Skeletal muscle satellite cell (primary cell): ENCODE measurements around the gene KLHL29.

ENCODE experiments used
- H3K27me3 ChIP-seq: 2 replicates; pipeline ENCODE4 v1.7.0; 2013; ENCODE audit warnings: low read length; ENCODE audit not compliant: control insufficient read depth, insufficient read depth
- H3K36me3 ChIP-seq: 2 replicates; pipeline ENCODE4 v1.7.0; 2013; ENCODE audit warnings: mild to moderate bottlenecking, control low read depth, low read length; ENCODE audit not compliant: insufficient read depth
- H3K4me1 ChIP-seq: 2 replicates; pipeline ENCODE4 v1.7.0; 2013; ENCODE audit warnings: low read length; ENCODE audit not compliant: control insufficient read depth, insufficient read depth
- H3K4me2 ChIP-seq: 2 replicates; pipeline ENCODE4 v1.7.0; 2013; ENCODE audit warnings: mild to moderate bottlenecking, low read length
- H3K4me3 ChIP-seq: 2 replicates; pipeline ENCODE4 v1.7.0; 2013; ENCODE audit warnings: low read length
- H3K9ac ChIP-seq: 2 replicates; pipeline ENCODE4 v1.7.0; 2013; ENCODE audit warnings: mild to moderate bottlenecking, low read depth, low read length, moderate library complexity
- H3K9me3 ChIP-seq: replicated peaks from 2 replicates; pipeline ENCODE4 v1.7.0; 2013; ENCODE audit warnings: mild to moderate bottlenecking, control low read depth, low read length

Gene KLHL29

DNA sequence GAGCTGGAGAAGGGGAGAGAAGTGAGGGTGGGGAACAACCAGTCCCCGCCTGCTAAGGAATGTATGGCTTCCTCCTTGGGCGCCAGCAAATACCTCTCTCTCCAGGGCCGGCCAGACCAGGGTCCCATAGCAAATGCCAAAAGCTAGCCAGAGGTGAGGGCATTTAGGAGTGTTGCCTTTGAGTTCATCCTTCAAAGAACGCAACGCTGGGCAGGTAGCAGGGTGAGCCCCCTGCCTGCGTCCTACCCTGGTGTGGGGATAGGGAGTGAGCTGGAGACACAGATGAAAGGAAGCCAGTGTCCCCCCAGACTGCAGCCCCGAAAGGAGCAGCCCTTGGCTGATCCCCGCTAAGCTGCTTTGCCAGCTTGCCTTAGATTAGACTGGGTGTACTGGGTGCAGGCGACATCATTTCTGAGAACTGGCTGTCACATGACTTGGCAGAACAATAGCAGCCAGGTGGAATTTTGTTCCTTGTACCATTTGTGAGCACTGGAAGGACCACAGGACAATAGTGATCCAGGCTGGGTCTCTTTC is 40.4 kb downstream of the KLHL29 start:
- Histone ChIP-seq H3K4me3 (no peak overlapping the region), H3K9me3 (no peaks in the 10 kb centered on the region), H3K27me3 (no peaks in the 10 kb centered on the region), H3K4me1 (peaks cover 37% of the 10 kb centered on the region), H3K4me2 (no peak overlapping the region), H3K36me3 (no peaks in the 10 kb centered on the region), H3K9ac (no peak overlapping the region)

- Histone ChIP-seq H3K4me3 (no peak overlapping the region), H3K4me2 (peak overlapping the region; percentile 66), H3K9ac (peak overlapping the region; percentile 60), H3K27me3 (no peaks in the 10 kb centered on the region), H3K4me1 (peaks cover 40% of the 10 kb centered on the region), H3K9me3 (no peaks in the 10 kb centered on the region), H3K36me3 (no peaks in the 10 kb centered on the region)
These were observed 40.9 kb downstream of the KLHL29 start for GRCh38 chr2:23425885-23426262.

- Histone ChIP-seq H3K4me3 (no peak overlapping the region), H3K9me3 (no peaks in the 10 kb centered on the region), H3K27me3 (no peaks in the 10 kb centered on the region), H3K4me1 (peaks cover 40% of the 10 kb centered on the region), H3K36me3 (no peaks in the 10 kb centered on the region), H3K9ac (peak overlapping the region; percentile 60), H3K4me2 (peak overlapping the region; percentile 66)
These were observed 41.4 kb downstream of the KLHL29 start for GRCh38 chr2:23426263-23426905.

GRCh38 chr2:23427350-23427749 is 42.4 kb downstream of the KLHL29 start:
- Histone ChIP-seq H3K4me2 (no peak overlapping the region), H3K9me3 (no peaks in the 10 kb centered on the region), H3K4me1 (peaks cover 40% of the 10 kb centered on the region), H3K36me3 (no peaks in the 10 kb centered on the region), H3K27me3 (no peaks in the 10 kb centered on the region), H3K4me3 (no peak overlapping the region), H3K9ac (peak overlapping the region; percentile 60)

DNA sequence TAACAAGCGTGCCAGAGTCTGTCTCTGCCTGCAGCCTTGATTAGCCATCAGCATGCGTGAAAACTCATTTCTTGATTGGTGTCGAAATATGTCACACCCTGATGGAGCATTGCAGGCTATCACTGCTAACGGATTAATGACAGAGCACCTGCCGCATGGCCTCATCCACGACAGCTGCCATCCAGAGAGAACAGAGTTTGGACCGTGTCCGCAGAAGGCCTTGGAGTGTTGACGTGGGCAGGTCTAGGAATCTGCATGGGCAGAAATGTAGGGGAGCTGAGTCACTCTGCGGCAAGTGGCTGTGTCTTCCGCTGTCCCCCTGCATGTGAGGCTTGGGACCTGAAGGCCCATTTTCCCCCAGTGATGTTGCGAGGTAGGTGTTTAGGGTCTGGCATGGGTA is 43.0 kb downstream of the KLHL29 start:
- no peaks in the 10 kb centered on the region for H3K27me3 ChIP-seq
- no peaks in the 10 kb centered on the region for H3K36me3 ChIP-seq
- no peaks in the 10 kb centered on the region for H3K9me3 ChIP-seq
- H3K4me2 ChIP-seq = no peak overlapping the region
- H3K4me1 ChIP-seq = peaks cover 40% of the 10 kb centered on the region
- no peak overlapping the region for H3K4me3 ChIP-seq
- H3K9ac ChIP-seq = no peak overlapping the region

GRCh38 chr2:23429036-23429435 is 44.1 kb downstream of the KLHL29 start:
- Histone ChIP-seq H3K36me3 (no peaks in the 10 kb centered on the region), H3K27me3 (no peaks in the 10 kb centered on the region), H3K9me3 (no peaks in the 10 kb centered on the region), H3K4me1 (peaks cover 40% of the 10 kb centered on the region), H3K9ac (no peak overlapping the region), H3K4me2 (no peak overlapping the region), H3K4me3 (no peak overlapping the region)

DNA sequence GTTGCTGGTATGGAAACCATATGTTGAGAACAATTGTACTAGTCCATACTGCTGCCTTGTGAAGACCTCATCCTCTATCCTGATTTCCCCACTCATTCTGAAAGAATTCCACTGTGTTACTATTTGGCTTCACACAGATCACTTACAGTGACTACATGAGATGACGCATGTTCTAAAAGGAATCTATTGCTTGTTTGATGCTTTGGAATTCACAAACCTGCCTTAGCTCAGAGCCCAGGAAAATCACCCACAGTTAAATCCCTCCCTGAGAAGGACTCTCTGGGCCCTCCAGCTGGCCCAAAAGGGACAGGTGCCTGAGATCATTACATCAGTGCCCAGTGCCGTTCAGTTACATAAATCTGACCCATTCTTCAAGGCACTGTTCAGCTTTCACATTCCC is 45.3 kb downstream of the KLHL29 start:
- Histone ChIP-seq H3K9ac (peak overlapping the region; percentile 26), H3K4me1 (peaks cover 38% of the 10 kb centered on the region), H3K36me3 (no peaks in the 10 kb centered on the region)

DNA sequence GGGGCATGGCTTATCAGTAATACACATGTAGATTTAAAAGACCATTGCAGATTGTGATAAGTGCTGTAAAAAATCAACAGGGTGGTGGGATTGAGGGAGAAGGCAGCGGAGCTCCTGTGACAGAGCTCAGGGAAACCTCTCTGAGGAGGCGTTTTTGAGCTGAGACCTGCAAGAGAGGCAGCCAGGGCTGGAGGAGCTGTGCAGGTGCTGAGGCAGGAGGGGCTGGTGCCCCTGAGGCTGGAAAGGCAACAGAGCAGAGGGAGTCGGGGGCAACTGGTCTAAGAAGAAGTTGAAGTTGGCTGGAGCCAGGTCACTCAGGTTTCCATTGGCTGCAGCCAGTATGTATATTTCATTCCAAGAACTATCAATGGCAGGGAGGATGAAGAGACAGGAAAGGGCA is 47.6 kb downstream of the KLHL29 start:
- Histone ChIP-seq H3K4me1 (peaks cover 16% of the 10 kb centered on the region), H3K4me3 (no peak overlapping the region), H3K36me3 (no peaks in the 10 kb centered on the region), H3K9me3 (no peaks in the 10 kb centered on the region), H3K27me3 (no peaks in the 10 kb centered on the region), H3K9ac (no peak overlapping the region), H3K4me2 (no peak overlapping the region)

More for the DNA sequence above, 45.3 kb downstream of the KLHL29 start:
- H3K27me3 ChIP-seq = no peaks in the 10 kb centered on the region
- peak overlapping the region; percentile 12 for H3K4me2 ChIP-seq
- no peaks in the 10 kb centered on the region for H3K9me3 ChIP-seq
- no peak overlapping the region for H3K4me3 ChIP-seq

- Histone ChIP-seq H3K9ac (no peak overlapping the region), H3K4me3 (no peak overlapping the region), H3K27me3 (no peaks in the 10 kb centered on the region), H3K36me3 (no peaks in the 10 kb centered on the region), H3K9me3 (no peaks in the 10 kb centered on the region), H3K4me2 (no peak overlapping the region), H3K4me1 (peaks cover 10% of the 10 kb centered on the region)
These were observed 48.3 kb downstream of the KLHL29 start for GRCh38 chr2:23433282-23433681.

DNA sequence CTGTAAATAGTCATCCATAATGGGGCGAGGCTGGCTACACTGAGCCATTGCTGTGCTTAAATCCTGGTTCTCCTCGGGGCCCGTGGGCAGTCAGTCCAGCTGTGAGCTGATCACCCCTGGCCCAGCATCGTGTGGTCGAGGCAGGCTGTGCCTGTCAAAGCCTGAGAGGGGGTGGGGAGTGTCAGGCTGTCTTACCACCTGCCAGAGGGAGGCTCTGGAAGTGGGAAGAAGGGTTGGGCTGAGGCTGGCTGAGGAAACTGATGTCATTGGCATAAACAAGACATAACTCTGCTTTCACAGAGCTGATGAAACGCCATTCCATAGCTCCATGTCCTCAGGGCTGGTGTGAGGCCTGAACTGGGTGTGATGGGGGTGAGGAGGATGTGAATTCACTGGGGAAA is 49.7 kb downstream of the KLHL29 start:
- no peaks in the 10 kb centered on the region for H3K27me3 ChIP-seq
- H3K36me3 ChIP-seq = no peaks in the 10 kb centered on the region
- H3K4me2 ChIP-seq = no peak overlapping the region
- H3K9ac ChIP-seq = no peak overlapping the region
- H3K9me3 ChIP-seq = no peaks in the 10 kb centered on the region
- no peak overlapping the region for H3K4me3 ChIP-seq
- H3K4me1 ChIP-seq = peaks cover 9% of the 10 kb centered on the region

- no peaks in the 10 kb centered on the region for H3K9me3 ChIP-seq
- H3K27me3 ChIP-seq = no peaks in the 10 kb centered on the region
- no peak overlapping the region for H3K9ac ChIP-seq
- no peak overlapping the region for H3K4me2 ChIP-seq
- peaks cover 2% of the 10 kb centered on the region for H3K4me1 ChIP-seq
- no peaks in the 10 kb centered on the region for H3K36me3 ChIP-seq
- H3K4me3 ChIP-seq = no peak overlapping the region
These were observed 50.5 kb downstream of the KLHL29 start for GRCh38 chr2:23435250-23436035.
